SK-N-SH treated with all-trans-retinoic acid at 6 μM for 48 hours (cell line): ENCODE results near the gene GET3.

Source experiments
- PATZ1 ChIP-seq: fragments of 250-450 bp; sonication (Bioruptor Pico); IDR thresholded peaks from 2 replicates; pipeline ENCODE4 v1.8.0; 2020; ENCODE audit warnings: mild to moderate bottlenecking, moderate library complexity, borderline replicate concordance
- ZFP30 ChIP-seq: fragments of 450-650 bp; formaldehyde crosslinking; IDR thresholded peaks from 2 replicates; pipeline ENCODE4 v1.5.0; 2022; ENCODE audit warnings: mild to moderate bottlenecking, moderate library complexity

GRCh38 chr19:12790628-12791344, 53.5 kb downstream of the GET3 start:
- no peak for TF ChIP-seq ZFP30
- no peak for TF ChIP-seq PATZ1 (CRISPR knock-in tag)
